Suppressor macrophage (primary cell): ENCODE measurements around the gene THBS2.
"Not testable (repeated sequence)": the region's sequence is repeated elsewhere in the genome, so short reads cannot be mapped to it uniquely, and the experiment has no call there.

Source experiments
- DNase-seq, 4 experiments: peaks; one replicate each; pipeline ENCODE4 v3.0.0-alpha.2; 2020 to 2022

THBS2 gene

DNA sequence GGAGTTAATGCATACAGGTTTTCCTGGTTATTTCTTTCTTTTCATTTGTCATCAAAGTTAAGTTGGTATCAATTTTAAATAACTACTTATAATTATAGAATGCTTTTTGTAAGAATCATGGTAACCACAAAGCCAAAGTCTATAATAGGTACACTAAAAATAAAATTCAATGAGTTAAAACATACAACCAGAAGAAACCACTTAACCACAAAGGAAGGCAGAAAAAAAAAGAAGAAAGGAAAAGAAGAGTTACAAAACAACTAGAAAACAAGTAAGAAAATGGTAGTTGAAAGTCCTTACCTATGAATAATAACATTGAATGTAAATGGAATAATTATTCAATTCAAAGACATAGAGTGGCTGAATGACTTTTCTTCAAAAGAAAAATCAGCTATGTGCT lies 45.6 kb downstream of the THBS2 start:
- no peak for DNase-seq

DNA sequence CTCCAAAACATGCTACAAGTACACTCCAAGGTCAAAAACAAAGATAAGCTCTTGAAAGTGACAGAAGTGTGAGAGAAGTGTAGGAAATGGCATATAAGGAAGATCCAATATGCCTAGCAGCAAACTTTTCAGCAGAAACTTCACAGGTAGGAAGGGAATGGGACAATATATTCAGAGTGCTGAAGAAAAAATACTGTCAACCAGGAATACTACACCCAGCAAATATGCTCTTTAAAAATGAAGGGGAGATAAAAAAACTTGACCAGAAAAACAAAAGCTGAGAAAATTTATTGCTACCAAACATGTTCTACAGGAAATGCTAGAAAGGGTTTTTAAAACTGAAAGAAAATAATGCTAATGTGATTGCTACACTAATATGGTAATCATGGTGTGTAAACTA lies 46.2 kb downstream of the THBS2 start:
- no peak for DNase-seq

DNA sequence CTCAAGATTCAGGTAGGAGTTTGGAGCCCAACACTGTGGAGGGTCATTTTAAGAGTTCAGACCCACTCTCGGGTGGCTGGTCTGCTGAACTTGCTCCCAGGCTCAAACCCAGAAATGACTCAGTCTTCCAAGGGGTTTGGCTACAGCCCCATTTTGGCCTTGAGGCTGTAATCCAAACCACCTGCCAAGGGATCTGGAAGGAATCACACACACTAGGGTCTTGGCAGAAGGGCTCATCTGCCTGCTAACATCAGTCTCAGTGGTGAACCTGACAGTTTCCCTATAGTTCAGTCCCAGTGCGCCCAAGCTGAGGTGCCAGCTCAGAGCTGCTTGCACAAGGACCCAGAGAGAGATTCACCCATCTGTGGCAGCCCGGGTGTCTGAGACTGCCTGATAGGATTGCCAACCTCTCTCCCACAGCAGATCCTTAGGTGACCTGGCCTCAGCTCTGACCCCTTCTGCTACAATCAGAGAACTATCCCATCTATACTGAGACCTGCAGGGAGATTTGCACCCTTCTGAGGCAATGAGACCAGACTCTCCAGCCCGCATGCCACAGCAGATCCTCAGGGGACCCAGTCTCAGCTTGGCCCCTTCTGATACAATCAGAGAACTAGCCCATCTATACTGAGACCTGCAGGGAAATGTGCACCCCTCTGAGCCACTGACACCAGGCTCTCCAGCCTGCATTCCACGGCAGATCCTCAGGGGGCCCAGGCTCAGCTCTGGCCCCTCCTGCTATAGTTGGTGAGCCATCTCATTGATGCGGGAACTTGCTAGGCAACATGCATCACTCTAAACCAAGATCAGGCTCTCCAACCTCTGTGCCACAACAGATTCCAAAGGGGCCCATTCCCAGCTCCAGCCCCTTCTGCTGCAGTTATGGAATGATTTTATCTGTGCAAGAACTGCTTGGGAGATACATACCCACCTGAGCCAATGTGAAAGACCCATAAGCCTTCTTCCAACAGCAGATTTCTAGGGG lies 48.2 kb downstream of the THBS2 start:
- no peak for DNase-seq

DNA sequence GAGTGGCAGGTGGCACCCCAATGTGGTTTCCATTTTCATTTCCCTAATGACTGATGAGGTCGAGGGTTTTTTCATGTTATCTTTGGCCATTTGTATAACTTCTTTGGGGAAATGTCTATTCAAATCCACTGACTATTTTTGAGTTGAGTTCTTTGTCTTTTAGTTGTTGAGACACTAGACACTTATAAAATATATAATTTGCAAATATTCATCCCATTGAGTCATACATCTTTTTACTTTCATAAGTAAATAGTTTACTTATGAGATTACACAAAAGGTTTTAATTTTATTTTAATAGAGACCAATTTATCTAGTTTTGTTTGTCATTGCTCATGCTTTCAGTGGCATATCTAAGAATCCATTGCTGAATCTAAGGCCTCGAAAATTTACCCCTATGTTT lies 49.5 kb downstream of the THBS2 start:
- no peak for DNase-seq

DNA sequence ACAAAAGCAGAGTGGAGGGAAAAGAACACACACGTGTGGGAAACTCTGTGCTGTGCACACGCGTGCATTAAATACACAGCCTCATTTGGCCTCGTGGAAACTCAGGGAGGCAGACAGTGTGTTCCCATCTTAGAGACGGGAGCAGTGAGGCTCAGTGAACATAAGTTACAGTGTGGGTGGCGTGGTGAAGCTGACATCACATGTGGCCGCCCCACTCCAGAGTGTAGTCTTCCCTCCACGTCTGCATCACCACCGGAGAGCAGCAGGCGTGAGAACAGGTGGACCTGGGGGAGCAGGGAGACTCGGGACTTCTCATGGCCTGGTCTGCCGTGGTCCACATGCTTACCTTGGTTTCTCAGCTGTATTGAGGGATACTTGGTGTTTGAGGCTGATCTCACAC lies 51.7 kb downstream of the THBS2 start:
- no peak for DNase-seq

DNA sequence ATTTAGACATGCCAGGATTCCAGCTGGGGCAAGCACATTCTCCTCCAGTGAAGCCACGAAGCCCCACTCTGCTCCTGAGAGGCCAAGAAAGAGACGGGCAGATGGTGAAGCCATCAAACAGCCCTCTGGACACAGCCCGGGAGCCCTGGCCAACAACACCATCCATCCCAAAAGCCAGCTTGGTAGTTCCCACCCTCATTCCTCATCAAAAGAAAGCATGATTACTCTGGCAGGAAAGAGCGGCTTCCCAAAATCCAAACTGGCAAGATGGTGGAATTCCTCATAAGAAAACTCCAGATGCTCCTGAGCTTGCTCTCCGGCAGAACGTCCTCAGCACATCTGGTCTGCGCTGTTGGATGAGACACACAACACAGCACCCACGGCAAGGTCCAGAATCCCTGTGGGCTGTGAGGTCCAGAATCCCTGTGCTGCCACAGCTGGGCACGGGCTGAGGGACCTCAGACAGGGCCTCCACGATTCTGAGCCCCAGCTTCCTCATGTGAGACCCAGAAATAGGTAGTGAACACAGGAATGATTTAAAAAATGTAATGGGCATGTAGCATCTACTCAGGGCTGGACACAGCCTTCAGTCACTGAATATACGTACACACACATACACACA lies 52.6 kb downstream of the THBS2 start:
- no peak for DNase-seq

DNA sequence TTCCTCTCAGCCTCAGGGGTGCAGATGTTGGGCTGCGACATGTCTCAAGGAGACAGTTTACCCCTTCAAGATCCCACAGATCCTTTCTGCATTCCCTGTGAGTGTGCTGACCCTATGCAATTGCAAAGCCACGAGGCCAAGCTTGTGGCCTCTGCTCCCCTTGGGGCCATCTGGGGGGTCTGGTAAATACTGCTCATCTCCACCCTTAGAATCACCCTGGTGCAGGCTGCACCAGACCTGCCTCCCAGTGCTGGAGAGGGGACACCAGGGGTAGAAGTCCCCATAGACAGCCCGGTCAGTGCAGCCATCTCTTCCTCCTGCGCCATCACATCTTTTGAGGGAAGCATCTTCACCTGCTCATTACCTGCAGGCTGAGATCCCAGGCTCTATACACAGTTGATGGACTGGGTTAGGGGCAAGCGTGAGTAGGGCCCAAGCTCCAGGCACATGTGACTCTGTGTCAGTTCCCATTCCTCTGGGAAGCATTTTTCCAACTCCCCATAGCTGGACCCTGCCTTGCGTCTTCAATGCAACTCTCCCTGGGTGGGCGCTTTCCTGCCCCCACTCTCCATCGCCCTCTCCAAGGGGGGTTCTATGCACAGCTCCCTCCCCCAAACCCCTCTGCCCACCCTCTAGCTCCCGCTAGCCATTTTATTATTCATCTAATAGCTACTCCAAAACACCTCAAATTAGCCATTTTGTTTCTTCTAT lies 53.9 kb downstream of the THBS2 start:
- DNase-seq: no peak

DNA sequence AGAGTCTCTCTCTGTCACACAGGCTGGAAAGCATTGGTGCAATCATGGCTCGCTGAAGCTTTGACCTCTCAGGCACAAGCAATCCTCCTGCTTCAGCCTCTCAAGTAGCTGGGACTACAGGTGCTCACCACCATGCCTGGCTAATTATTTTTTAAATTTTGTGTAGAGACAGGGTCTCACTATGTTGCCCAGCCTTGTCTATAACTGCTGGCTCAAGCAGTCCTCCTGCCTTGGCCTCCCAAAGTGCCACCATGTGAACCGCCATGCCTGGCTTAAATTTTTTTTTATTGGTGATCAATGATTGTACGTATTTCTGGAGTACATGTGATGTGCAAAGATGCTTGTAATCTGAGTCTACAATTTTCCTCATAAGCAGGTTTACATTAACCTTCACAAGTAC lies 54.8 kb downstream of the THBS2 start:
- no peak for DNase-seq

DNA sequence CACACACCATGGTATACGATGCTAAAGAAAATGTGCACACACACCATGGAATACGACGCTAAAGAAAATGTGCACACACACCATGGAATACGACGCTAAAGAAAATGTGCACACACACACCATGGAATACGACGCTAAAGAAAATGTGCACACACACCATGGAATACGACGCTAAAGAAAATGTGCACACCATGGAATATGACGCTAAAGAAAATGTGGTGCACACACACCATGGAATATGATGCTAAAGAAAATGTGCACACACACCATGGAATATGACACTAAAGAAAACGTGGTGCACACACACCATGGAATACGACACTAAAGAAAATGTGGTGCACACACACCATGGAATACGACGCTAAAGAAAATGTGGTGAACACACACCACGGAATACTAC lies 55.7 kb downstream of the THBS2 start:
- not testable (repeated sequence) for DNase-seq

DNA sequence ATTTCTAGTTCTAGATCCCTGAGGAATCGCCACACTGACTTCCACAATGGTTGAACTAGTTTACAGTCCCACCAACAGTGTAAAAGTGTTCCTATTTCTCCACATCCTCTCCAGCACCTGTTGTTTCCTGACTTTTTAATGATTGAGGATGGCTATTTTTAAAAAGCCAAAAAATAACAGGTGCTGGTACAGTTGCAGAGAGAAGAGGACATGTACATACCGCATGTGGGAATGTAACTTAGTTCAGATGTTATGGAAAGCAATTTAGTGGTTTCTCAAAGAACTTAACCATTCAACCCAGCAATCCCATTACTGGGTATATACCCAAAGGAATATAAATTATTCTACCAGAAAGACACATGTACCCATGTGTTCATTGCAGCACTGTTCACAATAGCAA lies 57.4 kb downstream of the THBS2 start:
- DNase-seq: not testable (repeated sequence)

DNA sequence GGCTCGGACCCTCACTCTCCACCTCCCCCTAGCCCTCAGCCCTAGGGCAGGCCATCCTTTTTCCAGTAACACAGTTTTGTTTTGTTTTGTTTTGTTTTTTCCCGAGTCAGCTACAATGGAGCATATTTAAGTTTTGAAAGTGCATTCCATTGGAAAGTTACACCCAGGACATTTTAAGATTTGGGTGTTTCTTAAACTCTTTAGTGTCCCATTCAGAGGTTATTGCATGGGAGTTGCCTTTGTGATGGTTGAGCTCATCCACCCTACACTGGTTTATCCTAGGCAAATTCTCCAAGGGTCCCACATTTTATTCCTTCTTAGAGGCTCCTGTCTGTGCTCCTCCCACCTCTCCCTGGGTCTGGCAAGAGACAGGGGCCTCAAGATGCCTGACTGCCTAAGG lies 58.9 kb downstream of the THBS2 start:
- no peak for DNase-seq

DNA sequence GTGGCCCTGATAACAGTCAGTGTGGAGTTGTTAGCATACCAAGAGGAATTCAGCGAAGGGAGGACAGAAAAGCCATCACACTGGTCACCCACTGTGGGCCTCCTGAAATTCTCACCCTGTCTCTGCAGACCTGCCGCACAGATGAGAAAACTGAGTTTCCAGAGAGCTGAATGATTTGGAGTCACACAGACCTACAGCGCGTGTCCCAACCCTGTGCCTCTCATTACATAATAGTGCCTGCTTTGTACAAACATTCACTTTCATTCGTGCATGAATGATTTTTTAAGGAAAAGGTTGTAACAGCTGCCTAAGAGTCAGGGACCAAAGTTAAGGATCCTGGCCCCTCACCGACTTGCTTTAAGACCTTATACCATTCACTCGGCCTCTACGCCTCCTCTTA lies 62.7 kb downstream of the THBS2 start:
- no peak for DNase-seq

DNA sequence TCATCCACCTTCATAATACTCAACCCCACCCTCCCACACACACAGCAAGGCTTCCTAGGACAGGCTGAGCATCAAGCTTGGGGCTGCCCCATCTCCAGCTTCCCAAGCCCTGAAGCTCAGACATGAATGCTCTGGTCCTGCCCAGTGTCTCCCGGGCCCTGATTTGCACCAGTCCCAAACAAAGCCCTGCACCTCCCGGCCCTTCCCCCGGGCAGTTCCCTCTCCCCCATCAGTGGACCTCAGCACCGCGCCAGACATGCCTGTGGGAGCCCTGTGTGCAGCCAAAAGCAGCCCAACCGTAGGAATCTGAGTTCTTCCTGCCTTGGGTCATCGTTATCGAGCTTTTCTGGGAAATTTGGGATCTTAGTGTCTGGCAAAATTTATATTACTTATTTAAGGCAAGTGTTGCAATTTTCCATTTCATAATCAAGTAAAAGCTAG lies 63.5 kb downstream of the THBS2 start:
- no peak for DNase-seq

DNA sequence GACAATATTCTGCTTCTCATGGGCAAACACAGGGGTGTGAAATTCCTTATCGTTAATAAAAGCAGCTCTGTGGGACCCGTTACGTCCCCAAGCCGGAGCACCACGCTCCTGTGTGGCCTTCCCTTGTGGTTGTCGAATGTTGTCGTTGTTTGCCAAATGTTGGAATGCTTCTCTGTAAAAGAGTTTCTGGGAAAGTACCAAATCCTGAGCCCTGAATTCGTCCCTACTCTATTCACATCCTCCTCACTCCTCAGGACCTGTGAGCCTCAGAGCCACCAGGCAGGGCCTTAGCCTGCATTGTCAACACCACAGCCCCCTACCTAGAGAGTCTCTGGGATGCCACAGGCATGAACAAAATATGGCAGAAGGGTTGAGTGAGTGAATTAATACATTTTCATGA lies 64.0 kb downstream of the THBS2 start:
- no peak for DNase-seq

DNA sequence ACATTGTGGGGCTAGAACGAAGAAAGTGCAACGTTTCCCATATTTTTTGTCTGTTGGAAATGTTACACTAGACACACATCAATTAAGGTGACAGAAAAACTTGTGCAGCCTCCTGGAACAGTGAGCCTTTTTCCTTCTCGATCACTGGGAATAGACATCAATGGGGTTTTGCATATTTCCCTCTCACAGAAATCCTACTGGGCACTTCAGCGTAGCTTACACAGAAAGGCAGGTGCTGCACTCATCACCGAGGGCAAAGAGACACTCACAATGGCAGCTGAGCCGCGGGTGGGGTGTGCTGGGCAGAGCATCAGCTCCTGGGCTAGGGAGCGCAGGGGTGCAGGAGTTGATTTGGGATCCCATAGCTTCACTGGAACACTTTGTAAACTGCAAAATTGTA lies 64.5 kb downstream of the THBS2 start:
- no peak for DNase-seq

DNA sequence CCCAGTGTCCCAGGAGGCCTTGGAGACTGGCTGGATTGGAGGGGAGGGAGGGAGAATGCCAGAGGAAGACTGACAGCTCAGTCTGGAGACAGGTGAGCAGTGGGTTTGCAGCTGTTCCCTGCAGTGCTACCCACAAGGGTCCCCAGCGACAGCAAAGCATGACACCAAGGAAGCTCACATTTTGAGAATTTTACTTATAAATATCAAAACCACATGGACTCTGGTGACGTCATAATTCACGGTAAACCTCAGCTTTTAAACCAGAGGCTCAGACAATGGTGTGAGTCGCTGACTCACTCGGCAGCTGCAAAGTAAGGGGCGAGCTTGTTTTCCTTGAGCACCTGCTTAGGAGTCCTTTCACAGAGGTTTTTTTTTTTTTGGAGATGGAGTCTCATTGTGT lies 65.2 kb downstream of the THBS2 start:
- no peak for DNase-seq

DNA sequence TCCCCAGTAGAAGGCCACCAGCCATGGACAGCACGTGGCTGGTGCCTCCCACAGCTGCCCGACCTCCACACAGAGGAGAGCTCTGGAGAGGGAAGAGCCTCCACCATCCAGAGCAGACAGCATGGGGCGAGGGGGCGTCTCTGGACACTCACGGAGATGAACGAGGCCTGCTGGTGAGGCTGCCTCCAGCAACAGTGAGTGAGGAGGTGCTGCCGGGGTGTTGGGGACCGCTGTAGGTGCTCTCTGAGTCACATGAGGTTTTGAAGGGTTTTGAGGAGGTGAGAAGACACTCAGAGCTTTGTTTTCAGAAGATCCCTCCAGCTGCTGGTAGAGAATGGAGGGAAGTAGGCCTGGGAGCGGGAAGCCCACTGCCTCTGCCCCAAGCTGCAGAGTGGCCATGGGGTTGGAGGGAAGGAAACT lies 65.6 kb downstream of the THBS2 start:
- no peak for DNase-seq

DNA sequence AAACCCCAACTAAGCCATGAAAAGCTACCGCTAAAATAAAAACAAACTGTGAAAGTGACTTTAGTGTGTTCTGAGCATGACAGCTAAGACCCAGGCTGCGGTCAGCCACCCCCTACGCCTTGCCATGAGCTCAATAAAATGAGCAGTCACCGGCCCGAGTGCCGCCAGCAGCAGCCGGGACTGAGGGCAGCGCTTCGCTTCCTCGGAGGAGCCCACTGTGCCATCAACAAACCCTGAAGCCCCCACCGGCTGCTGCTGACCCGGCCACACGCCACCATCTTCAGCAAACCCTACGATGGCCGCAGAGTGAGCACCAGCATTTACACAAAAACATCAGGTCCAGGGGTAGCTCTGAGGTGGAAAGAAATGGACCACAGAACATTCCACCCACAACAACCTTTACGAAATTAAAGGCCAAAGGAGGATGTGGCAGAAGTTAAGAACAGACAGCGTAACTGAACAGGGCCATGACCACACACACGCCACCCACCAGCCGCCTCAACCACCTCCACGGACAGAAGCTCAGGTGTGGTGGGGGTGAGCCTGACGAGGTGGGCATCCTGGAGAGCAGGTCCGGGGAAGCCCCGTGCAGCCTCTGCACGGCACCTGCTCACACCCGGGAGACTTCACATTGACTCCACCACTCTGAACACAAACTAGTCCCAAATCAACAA lies 67.0 kb downstream of the THBS2 start:
- DNase-seq: no peak

DNA sequence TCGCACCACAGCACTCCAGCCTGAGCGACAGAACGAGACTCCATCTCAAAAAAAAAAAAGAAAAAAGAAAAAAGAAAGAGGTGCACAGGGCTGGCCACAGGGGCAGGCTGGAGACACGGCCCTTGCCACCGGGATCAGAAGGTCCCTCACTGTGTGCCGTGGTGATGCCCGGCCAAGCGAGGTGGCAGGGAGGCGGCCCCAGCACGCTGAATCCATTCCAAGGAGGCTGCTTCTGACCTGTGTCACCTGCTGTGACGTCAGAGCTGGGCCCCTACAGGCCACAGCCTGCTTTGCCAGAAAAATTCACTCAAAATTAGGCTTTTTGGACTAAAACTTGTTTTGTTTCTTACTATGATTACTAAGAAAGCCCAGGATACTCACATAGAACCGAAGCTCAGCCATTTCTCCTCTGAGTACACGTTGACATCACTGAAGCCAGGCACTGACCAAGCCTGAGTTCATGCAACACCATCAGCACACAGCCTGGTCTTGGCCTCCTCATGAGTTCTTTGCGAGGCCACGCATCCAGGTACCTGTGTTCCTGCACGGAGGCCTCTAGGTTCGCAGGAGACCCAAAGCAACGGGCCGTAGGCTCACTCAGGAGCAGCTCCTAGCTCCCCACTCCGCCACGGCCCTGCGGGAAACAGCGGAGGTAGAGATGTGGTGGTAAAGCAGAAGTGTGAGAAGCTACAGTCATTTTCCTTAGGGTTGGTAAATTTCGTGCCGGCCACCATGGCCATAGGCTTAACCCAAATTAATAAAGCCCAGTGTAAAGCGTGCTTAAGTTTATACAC lies 67.8 kb downstream of the THBS2 start:
- DNase-seq: no peak

DNA sequence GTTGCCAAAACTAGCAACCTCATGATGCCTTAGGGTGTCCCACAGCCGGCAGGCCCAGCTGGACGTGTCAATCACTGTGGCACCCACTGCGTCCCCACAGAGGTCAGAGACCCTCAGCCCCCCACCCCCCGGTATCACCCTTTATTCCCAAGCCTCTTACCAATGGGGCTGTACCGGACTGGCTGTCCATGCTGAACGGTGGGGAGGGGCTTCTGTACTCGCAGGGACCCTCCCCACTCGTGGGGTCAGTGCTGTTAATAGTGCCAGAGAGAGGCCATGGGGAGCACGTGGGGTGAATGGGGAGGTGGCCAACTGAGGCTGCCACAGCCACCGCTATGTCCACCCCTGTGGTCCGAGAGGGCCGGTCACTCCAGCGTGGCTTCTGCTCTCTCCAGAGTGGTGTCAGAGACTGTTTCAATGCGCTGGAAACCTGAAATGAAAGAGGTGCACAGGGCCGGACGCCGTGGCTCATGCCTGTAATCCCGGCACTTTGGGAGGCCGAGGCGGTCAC lies 68.6 kb downstream of the THBS2 start:
- no peak for DNase-seq

DNA sequence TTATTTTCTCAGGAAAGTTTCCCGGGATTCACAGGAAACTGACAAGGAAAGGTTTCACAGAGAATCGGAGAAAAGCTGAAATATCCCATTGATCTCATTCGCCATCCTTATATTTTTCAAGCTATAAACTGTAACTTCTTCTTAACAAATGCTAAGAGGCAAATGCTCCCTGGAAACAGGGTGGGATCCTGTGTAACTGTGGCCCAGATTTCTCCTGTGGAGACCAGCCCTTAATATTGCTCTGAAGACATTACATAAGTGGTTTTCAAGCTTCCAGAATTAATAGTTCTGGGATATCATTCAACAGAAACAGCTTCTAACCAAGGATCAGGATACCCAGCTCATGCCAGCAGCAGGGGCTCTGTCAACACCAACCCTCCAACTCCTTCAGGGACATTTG lies 69.2 kb downstream of the THBS2 start:
- no peak for DNase-seq

DNA sequence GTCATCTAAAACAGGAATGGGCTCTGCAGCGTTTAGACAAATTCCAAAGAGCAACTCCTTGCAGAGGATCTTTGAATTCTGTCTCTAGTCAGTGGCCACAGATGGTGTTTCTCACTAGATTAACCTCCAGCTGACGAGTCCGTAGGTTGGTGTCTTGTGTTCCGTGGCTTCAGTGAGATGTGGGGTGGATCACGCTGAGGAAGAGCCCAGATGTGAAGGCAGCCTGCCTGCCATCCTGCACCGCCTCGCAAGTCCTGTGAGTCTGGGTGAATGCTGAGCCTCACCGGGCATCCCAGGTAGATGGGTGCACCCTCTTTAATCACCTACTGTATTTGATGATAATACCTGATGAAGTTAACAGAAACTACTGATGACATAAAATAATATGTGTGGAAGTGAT lies 70.4 kb downstream of the THBS2 start:
- no peak for DNase-seq
